NCI-H226 (cell line): ENCODE results near the gene FHIP2A.
A peak's percentile ranks its signal among the peaks of the same experiment; 100 is the strongest.
"Not testable (repeated sequence)": the region's sequence is repeated elsewhere in the genome, so short reads cannot be mapped to it uniquely, and the experiment has no call there.

Experiments
- DNase-seq: peaks from one replicate; pipeline ENCODE4 v3.0.0-alpha.2; 2015

The FHIP2A gene, protein sequence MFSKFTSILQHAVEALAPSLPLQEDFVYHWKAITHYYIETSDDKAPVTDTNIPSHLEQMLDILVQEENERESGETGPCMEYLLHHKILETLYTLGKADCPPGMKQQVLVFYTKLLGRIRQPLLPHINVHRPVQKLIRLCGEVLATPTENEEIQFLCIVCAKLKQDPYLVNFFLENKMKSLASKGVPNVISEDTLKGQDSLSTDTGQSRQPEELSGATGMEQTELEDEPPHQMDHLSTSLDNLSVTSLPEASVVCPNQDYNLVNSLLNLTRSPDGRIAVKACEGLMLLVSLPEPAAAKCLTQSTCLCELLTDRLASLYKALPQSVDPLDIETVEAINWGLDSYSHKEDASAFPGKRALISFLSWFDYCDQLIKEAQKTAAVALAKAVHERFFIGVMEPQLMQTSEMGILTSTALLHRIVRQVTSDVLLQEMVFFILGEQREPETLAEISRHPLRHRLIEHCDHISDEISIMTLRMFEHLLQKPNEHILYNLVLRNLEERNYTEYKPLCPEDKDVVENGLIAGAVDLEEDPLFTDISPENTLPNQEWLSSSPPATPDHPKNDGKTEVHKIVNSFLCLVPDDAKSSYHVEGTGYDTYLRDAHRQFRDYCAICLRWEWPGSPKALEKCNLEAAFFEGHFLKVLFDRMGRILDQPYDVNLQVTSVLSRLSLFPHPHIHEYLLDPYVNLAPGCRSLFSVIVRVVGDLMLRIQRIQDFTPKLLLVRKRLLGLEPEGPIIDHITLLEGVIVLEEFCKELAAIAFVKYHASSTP

GRCh38 chr10:114821293-114821914, at the start of gene FHIP2A:
Gene FHIP2A, plus strand, starts transcription at chr10:114821780. Its CDS starts 299 bp downstream, at chr10:114822079.
- peak; percentile 62 for DNase-seq

- no peak for DNase-seq
These were observed 48.9 kb upstream of the FHIP2A start for GRCh38 chr10:114772496-114773196.

- DNase-seq: no peak
These were observed 48.4 kb upstream of the FHIP2A start for GRCh38 chr10:114773197-114773532.

GRCh38 chr10:114775082-114775481, 46.5 kb upstream of the FHIP2A start:
- DNase-seq: not testable (repeated sequence)

DNA sequence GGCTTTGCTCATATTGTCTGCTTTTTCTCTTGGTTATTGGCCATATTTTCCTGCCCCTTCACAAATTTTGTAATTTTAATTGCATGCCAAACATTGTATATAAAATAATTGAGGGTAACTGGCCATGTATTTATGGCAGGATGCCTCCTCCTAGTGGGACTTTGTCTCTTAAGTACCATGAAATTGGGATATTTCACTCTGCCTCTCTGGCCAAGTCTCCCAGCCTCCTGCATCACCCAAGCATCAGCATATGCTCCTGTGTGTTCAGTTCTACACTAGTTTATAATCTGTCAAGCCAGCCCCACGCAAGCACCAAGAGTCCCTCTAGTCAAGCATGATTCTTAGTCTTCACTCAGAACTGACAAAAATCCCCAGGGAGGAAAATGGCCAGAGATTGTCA, 44.2 kb upstream of the FHIP2A start:
- DNase-seq: no peak

- DNase-seq: peak; percentile 56
These were observed 41.6 kb upstream of the FHIP2A start for GRCh38 chr10:114779803-114780576.

- DNase-seq: no peak
These were observed 40.9 kb upstream of the FHIP2A start for GRCh38 chr10:114780577-114781184.

DNA sequence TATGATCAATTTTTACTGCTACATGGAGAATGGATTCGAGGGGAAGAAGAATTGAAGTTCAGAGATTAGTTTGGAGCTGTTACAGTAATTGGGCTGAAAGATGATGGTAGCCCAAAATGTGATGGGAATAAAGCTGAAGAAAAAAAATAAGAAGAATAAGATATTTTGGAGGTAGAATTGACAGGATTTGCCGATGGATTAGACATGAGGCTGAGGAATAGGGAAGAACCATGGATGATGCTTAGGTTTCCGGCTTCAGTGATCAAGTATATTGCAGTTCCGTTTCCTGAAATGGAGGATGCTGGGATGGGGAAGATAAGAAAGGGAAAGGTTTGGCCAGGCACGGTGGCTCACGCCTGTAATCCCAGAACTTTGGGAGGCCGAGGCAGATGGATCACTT, 38.9 kb upstream of the FHIP2A start:
- no peak for DNase-seq

GRCh38 chr10:114783686-114784085, 37.9 kb upstream of the FHIP2A start:
- DNase-seq: no peak

- peak; percentile 7 for DNase-seq
These were observed 35.1 kb upstream of the FHIP2A start for GRCh38 chr10:114786492-114786891.

DNA sequence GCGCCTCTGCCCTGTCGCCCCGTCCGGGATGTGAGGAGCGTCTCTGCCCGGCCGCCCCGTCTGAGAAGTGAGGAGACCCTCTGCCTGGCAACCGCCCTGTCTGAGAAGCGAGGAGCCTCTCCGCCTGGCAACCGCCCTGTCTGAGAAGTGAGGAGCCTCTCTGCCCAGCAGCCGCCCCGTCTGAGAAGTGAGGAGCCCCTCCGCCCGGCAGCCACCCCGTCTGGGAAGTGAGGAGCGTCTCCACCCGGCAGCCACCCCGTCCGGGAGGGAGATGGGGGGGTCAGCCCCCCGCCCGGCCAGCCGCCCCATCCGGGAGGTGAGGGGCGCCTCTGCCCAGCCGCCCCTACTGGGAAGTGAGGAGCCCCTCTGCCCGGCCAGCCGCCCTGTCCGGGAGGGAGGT, 34.4 kb upstream of the FHIP2A start:
- DNase-seq: not testable (repeated sequence)

- DNase-seq: no peak
These were observed 29.8 kb upstream of the FHIP2A start for GRCh38 chr10:114791768-114792167.

- no peak for DNase-seq
These were observed 26.5 kb upstream of the FHIP2A start for GRCh38 chr10:114795039-114795438.

- DNase-seq: no peak
These were observed 21.2 kb upstream of the FHIP2A start for GRCh38 chr10:114800361-114800760.

DNA sequence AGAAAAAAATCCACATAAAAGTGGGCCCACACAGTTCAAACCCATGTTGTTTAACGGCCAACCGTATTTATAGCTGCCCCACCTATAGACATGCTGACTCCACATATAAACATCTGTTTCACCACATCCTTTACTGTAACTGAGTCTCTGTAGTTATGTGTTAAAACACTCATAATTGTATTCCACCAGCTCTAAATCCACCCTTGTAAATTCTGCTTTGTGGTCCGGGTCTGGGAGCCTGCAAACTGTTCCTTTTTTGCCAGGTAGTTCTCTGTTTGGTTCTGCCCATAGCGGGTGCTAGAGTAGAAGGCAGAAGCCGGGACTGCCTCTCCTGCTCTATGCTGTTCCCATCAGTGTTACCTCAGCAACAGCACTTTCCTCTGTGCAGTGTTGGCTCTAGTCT, 20.2 kb upstream of the FHIP2A start:
- DNase-seq: no peak

GRCh38 chr10:114802177-114802576, 19.4 kb upstream of the FHIP2A start:
- no peak for DNase-seq

DNA sequence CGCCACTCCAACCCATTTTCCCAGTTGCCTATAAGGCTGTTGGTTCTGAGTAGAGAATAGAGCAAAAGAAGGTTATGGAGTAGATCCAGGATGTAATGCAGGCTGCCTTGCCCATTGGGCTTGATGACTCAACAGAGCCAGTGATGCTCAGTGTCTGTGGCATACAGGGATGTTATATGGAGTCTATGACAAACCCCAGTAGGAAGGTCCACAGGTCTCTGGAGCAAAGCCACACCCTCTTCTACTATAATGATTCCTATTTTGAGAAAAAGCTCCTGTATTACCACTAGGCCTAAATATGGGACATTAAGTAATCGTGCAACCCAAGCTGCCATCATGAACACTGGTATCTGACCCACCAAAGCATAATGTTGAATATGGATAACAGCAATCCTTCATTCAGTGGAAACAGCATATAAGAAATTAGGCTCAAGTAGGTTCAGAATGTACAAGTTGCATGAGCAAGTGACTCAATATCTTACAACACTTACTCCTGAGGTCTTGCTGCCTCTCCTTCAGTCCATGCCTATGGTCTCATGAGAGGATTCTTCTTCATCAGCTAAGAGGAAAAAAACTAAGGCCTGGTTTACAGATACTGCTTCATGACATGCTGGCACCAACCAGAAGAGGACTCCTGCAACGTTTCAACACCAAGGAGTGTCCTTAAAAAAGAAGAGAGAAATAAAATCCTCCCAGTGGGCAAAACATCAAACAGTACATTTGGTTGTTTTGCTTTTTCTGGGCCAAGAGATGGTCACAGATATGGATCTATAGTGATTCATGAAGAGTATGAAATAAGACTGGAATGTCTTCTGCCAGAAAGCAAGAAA, 14.8 kb upstream of the FHIP2A start:
- DNase-seq: no peak

GRCh38 chr10:114808982-114809381, 12.6 kb upstream of the FHIP2A start:
- DNase-seq: no peak

DNA sequence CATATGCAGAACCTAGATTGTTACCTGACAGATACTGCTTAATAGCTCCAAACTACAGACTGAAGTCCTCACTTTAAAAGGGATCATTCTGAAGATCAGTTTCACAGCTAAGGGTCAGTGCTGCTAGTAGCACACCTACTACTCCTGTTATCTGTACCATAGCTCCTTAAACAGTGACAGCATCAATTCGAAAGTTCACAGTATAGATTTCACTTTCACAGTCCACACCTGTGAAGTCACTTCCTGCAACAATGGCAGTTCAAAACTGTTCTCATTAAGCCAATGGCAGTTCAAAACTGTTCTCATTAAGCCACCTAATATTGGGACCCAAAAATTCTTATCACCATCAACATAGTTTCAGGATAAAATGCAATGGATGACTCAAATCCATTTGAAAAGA, 10.7 kb upstream of the FHIP2A start:
- no peak for DNase-seq

DNA sequence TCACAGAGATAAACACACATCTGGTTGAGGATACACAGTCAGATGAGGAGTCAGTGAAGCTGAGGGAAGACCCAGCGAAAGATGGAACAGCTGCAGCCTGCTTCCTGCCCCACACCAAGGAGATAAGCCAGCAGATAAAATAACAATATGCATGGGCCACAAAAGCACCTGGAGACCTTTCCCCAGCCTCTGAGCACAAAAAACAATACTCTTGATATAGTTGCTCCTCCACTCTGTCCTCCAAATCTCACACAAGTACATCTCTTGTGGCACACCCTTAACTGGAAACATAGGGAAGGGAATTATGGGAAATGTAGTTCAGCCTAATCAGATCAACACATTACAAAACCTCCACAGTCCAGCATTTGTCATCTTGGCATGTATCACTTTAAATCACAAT, 9.7 kb upstream of the FHIP2A start:
- DNase-seq: no peak

- DNase-seq: no peak
These were observed 5.8 kb upstream of the FHIP2A start for GRCh38 chr10:114815791-114816190.
